ENCODE results near the gene SERGEF.

DNA sequence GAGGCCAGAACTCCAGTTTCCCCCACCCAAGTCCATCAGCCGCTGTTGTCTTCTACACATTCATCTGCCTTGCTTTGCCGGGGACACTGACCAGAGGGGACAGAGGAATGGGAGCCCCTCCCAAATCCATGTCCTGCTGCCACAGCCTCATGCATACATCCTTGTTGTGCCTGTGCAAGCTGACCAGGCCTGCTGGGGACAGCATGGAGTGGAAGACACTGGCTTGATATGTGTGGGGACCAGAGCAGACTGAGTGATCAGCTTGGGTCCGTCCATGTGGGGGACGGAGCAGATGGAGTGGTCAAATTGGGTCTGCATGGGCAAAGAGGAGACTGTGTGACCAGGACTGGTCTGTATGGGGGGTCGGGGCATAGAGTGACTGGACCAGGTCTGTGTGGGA is 234.5 kb downstream of the SERGEF start:
- no peak for TF ChIP-seq EZH2phosphoT487 (IDR thresholded peaks at IDR 0.05; ENCODE audit: insufficient read depth, low read depth)
- TF ChIP-seq EZH2 (IDR thresholded peaks at IDR 0.05; ENCODE audit: insufficient read depth, poor library complexity, severe bottlenecking), result no peak
